Smooth muscle cell (in vitro differentiated cells): ENCODE data around the gene EML6. TPM values are rescaled to one million over a fixed set of nuclear protein-coding genes. Genes with fewer than 3 reads are reported as not detected.

Experiments used
- DNase-seq: peaks from one replicate; lab custom pipeline; 2025; ENCODE audit not compliant: unreplicated experiment; lab: John Stamatoyannopoulos, UW
- H2AFZ ChIP-seq: fragments of 200-600 bp; sonication (generic); 2 replicates; pipeline ENCODE4 v1.6.0; 2016; ENCODE audit warnings: antibody characterized with exemption, low read depth, mild to moderate bottlenecking
- H3F3A ChIP-seq: fragments of 200-600 bp; sonication (generic); 2 replicates; pipeline ENCODE4 v1.6.0; 2017; ENCODE audit warnings: antibody characterized with exemption, low read depth
- H3K27ac ChIP-seq: fragments of 200-600 bp; sonication (generic); 2 replicates; pipeline ENCODE4 v1.5.1; 2016; ENCODE audit warnings: low read depth, mild to moderate bottlenecking
- H3K27me3 ChIP-seq: fragments of 200-600 bp; sonication (generic); 2 replicates; pipeline ENCODE4 v1.6.1; 2016; ENCODE audit warnings: low read depth, mild to moderate bottlenecking
- H3K36me3 ChIP-seq: fragments of 200-600 bp; sonication (generic); 2 replicates; pipeline ENCODE4 v1.5.1; 2016; ENCODE audit warnings: low read depth
- H3K4me1 ChIP-seq: fragments of 200-600 bp; sonication (generic); 2 replicates; pipeline ENCODE4 v1.5.1; 2016; ENCODE audit warnings: low read depth
- H3K4me2 ChIP-seq: fragments of 200-600 bp; sonication (generic); 2 replicates; pipeline ENCODE4 v1.6.0; 2016; ENCODE audit warnings: mild to moderate bottlenecking
- H3K4me3 ChIP-seq: fragments of 200-600 bp; sonication (generic); 2 replicates; pipeline ENCODE4 v1.5.1; 2016; ENCODE audit warnings: mild to moderate bottlenecking
- H3K79me2 ChIP-seq: fragments of 200-600 bp; sonication (generic); 2 replicates; pipeline ENCODE4 v1.6.0; 2016; ENCODE audit warnings: low read depth, mild to moderate bottlenecking
- H3K9ac ChIP-seq: fragments of 200-600 bp; sonication (generic); 2 replicates; pipeline ENCODE4 v1.6.0; 2016; ENCODE audit warnings: low read depth
- H3K9me3 ChIP-seq: fragments of 200-600 bp; sonication (generic); replicated peaks from 2 replicates; pipeline ENCODE4 v1.5.1; 2016; ENCODE audit warnings: low read depth
- H4K20me1 ChIP-seq: fragments of 200-600 bp; sonication (generic); 2 replicates; pipeline ENCODE4 v1.6.0; 2016; ENCODE audit warnings: low read depth
- CTCF ChIP-seq: fragments of 200-600 bp; sonication (generic); IDR thresholded peaks from 2 replicates; pipeline ENCODE4 v1.5.1; 2017; ENCODE audit warnings: borderline replicate concordance, mild to moderate bottlenecking, antibody characterized with exemption; ENCODE audit not compliant: insufficient read depth, poor library complexity, severe bottlenecking
- WGBS: methylation state at CpG from one replicate; pipeline ENCODE4 v1.1.7; 2016; ENCODE audit warnings: low lambda C conversion rate; 5-methylcytosine and 5-hydroxymethylcytosine counted together
- polyA plus RNA-seq: library from polyadenylated mRNA; unstranded; fragments of >200 nt; fragmentation: Nextera tagmentation; extraction: Ambion mirVana; gene quantifications from 2 replicates; pipeline ENCODE4 v1.2.1, GENCODE V29; 2016
- total RNA-seq: library from RNA; depleted of rRNA; stranded (reverse); fragments of >200 nt; gene quantifications from 2 replicates; pipeline ENCODE4 v1.2.3, GENCODE V29; 2014

Gene EML6
- total and polyA plus RNA-seq, 2 experiments from 2014 or later, result 0.49 to 0.54 TPM

- H3F3A ChIP-seq, result peaks cover 7% of the 10 kb centered on the region
- WGBS, result 85% methylated on average over 2 of the region's 2 CpGs
- H3K27me3 ChIP-seq, result no peaks in the 10 kb centered on the region
- no peak overlapping the region for H2AFZ ChIP-seq
- no peaks in the 10 kb centered on the region for H3K9me3 ChIP-seq
- no peak overlapping the region for H3K4me2 ChIP-seq
- peak overlapping the region; percentile 49 for H3K27ac ChIP-seq
- TF ChIP-seq CTCF, result no peak
- no peak for DNase-seq
- peaks cover 92% of the 10 kb centered on the region for H3K79me2 ChIP-seq
- no peaks in the 10 kb centered on the region for H3K4me1 ChIP-seq
- peaks cover under 1% of the 10 kb centered on the region for H3K36me3 ChIP-seq
- no peak overlapping the region for H3K4me3 ChIP-seq
- H4K20me1 ChIP-seq, result peaks cover 99% of the 10 kb centered on the region
- no peak overlapping the region for H3K9ac ChIP-seq
Observed at GRCh38 chr2:54977149-54977548, 253.7 kb downstream of the EML6 start.

- DNase-seq, result no peak
- Histone ChIP-seq H3K36me3 (no peaks in the 10 kb centered on the region), H3K9me3 (no peaks in the 10 kb centered on the region), H3F3A (peaks cover 12% of the 10 kb centered on the region), H3K79me2 (peaks cover 98% of the 10 kb centered on the region), H3K27me3 (no peaks in the 10 kb centered on the region), H4K20me1 (peaks cover 99% of the 10 kb centered on the region), H3K4me2 (no peak overlapping the region), H2AFZ (no peak overlapping the region), H3K9ac (no peak overlapping the region), H3K27ac (peak overlapping the region; percentile 36), H3K4me1 (no peaks in the 10 kb centered on the region), H3K4me3 (no peak overlapping the region)
- no peak for TF ChIP-seq CTCF
- WGBS, result 82% methylated on average over 4 of the region's 4 CpGs
Observed at GRCh38 chr2:54979321-54980044, 256.0 kb downstream of the EML6 start.

GRCh38 chr2:54981385-54981784, 257.9 kb downstream of the EML6 start:
- no peak overlapping the region for H3K4me3 ChIP-seq
- 87% methylated on average over 2 of the region's 2 CpGs for WGBS
- DNase-seq, result no peak
- H3K9me3 ChIP-seq, result no peaks in the 10 kb centered on the region
- no peaks in the 10 kb centered on the region for H3K27me3 ChIP-seq
- no peak overlapping the region for H3K4me2 ChIP-seq
- H4K20me1 ChIP-seq, result peaks cover 99% of the 10 kb centered on the region
- H3F3A ChIP-seq, result peaks cover 16% of the 10 kb centered on the region
- peaks cover 98% of the 10 kb centered on the region for H3K79me2 ChIP-seq
- peaks cover 7% of the 10 kb centered on the region for H3K36me3 ChIP-seq
- H2AFZ ChIP-seq, result no peak overlapping the region
- no peak overlapping the region for H3K9ac ChIP-seq
- TF ChIP-seq CTCF, result no peak
- peak overlapping the region; percentile 38 for H3K27ac ChIP-seq
- H3K4me1 ChIP-seq, result no peaks in the 10 kb centered on the region
